HG03469 (cell line): Measurements from ENCODE around the gene CCDC12.

ENCODE experiments used
- ATAC-seq: cut with Tn5 transposase; IDR thresholded peaks from one replicate; pipeline ENCODE4 v1.9.1; 2021; ENCODE audit warnings: mild to moderate bottlenecking, moderate library complexity, moderate number of reproducible peaks; ENCODE audit not compliant: unreplicated experiment

Gene CCDC12

DNA sequence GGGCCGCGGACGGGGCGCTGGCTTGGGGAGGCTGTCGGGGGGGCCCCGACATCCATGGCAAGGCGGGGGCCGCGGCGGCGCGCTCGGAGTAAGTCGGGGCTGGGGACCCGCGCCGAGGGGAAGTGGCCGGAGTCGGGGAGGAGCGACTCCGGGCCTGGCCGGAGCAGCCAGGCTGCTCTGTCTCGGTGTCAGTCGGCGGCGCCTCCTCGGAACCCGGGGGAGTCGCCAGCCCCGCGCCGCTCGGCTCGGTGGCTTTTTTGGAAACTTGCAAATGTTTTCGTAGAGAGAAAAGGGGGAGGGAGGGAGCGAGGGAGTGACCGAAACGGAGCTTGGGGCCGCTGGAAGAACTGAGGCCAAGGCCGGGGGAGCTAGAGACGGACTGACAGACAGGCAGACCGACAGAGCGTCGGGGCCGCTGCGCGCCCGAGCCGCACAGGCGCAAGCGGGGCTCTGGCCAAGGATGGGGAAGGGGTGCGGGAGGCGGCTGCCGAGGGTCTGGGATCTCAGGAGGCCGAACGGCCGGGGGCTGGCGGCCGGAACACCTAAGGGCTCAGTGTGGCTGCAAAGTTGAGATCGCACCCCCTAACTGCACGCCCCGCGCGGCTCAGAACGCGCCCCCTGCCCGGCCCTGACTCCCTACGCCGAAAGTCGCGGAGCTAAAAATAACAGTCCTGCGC is 94.0 kb downstream of the CCDC12 start:
- no peak for ATAC-seq

DNA sequence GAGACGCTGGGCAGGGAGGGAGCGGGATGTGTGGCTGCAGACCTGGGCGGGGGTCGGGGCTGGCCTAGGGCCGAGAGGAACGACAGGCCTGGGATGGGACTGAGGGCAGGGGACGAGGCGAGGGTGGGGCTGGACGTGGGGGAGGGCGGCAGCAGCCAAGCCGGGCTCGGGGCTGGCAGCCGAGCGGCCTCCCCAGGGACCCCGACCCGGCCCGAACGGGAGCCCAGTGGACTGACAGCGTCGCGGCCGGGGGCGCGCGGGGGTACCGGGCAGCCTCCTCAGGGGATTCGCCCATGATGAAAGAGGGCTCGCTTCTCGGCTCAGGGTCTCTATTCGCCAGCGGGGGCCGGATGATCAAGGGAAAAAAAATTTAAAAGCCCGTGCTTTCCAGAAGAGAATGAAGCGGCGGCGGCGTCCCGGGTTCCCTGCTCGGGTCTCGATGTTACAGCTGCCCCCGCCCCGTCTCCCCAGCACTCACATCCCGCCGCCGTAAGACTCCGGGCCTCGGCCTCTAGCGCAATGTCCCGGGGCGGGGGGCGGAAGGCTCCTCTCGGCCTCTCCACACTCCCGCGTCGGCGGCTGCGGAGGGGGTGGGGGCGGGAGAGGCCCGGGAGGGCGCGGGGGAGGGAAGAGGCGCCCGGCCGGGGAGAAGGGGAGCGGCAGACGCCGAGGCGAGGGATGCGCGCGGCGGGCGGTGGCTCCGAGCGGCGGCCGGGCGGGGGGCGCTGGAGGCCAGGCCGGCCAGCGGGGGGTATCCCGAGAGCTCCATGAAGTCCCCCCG is 94.8 kb downstream of the CCDC12 start:
- ATAC-seq, result no peak

DNA sequence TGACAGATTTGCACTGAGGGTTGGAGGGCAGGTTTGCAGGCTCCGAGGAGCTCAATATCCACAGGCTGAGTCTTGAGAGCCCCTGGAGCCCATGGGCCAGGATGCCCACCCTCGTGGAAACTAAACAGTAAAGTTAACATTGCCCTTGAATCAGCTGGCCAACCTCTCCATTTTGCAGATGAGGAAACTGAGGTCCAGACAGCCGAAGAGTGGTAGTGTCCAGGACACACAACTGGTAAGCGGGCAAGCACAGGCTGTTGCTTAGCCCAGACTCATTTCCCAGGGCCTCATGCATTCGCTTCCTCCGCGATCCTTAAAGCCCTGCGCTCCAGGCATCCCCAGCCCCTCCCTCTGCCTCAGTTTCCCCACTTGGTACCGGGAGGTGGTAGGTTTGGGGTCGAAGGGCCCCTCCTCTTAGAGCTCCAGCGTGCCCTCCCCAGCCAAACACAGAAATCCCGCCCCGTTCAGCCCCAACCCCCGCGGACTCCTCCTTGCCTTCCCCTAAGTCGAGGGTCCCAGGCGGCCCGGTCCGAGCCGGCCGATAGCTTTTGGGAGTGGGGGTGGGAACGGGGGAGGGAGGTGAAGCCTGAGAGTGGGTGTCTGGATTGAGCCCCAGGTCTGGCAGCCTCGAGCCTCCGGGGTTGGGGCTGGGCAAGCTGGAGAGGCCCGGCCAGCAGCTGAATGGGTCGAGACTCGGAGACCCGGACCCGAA is 95.5 kb downstream of the CCDC12 start:
- ATAC-seq, result no peak

DNA sequence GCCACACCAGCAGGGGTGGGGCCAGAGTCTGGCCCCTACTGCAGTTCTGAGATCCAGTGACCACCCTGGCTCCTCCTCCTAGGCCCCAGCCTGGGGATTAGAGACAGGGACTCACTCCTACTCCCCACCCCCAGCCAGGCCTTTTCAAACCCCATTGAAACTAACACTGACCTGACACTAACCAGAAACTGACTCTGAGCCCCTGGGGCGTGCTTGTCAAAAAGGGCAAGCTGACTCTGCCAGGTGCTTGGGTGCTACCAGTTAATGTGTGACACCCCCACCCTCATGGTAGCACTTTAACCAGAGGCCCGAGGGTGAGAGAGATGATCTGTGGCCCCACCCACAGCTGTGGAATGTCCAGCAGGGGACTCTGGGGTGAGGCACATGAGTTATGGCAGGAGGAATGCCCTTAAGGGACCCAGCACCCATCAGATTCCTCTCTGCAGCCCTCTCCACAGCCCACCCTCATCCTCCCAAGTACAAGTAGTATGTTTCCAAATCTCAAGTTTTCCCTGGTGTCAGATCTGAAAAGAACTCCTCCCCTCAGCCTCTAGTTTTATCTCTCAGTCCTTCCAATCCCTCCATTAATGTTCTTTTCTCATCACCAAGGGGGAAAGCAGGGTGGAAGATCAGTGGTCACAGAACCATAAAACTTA is 97.6 kb downstream of the CCDC12 start:
- ATAC-seq, result no peak

DNA sequence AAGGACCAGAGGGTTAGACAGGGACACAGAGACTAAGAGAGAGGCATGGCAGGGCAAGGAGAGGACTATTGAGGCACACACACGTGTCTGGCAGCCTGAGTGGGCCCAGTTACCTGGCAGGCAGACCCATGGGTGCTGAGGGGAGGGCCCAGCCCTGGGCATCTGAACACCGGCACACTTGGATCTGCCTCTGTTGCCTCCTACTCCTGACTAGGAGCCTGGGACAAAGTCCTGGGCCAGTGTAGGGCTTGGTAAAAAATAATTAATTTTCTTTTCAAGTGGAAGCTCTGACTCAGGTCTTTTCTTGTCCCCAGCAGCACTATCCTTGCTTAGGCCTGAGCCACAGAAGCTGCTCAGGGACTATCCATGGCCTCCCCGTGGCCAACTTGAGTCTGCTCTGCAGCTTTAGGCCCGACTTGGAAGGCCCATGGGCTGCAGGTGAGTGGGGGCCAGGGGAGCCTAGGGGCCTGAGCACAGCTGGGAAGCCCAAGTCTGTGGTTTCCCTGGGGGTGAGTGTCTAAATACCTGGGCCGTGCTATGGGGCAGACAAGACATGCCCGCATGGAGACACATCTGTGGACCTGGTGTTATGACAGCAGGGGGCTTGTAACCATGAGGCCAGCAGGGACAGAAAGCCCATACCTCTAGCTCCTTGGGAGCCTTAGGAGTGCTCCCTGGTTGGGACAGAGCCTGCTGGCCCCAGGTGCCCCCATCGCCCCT is 99.0 kb downstream of the CCDC12 start, which contains the start of gene PTH1R:
TSS of gene PTH1R (plus strand) at position 316 of the 720 bp plus-strand sequence. CDS start 5,839 bp downstream, outside the sequence.
- no peak for ATAC-seq

DNA sequence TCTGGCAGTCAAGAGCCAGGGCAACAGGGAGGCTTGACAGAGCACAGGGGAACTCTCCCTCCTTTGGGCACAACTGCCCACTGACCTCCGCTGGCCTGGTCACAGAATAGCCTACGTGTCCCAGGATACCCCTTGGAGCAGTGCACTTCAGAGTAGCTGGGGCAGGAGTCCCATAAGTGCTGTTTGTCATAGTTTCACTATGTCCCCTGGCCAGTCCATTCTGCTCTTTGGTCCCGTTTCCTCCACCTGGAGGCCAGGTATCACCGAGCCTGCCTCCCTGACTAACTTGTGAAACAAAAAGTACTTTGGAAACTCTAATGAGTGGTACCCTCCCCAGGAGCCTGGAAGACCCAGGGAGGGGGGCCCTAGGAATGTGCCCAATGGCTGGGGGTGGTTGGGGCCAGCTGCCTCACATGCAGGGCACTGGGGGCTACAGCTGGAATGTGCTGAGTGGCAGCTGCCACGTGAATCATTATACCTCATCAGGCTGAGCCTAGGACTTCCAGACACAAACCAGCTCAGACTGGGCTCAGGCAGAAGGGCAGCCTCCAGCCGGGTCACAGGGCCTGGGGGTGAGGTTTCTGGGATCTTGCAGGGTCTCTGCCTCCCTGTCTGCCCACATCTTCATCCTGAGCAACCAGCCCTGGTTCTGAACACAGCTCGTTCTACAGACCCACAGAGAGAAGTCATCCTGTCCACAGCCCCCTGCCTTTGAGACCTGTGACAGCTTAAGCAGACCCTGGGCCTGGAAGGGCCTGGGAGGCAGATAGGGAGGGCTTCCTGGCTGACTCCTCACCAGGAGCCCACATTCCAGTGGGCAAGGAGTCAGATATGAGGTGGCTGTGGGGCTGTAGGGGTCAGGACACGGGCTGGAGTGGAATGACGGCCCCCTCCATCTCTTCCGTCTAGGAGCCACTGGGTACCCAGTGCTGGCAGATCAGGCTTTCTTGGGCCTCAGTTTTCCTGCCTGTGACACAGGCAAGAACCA is 99.9 kb downstream of the CCDC12 start:
- no peak for ATAC-seq

DNA sequence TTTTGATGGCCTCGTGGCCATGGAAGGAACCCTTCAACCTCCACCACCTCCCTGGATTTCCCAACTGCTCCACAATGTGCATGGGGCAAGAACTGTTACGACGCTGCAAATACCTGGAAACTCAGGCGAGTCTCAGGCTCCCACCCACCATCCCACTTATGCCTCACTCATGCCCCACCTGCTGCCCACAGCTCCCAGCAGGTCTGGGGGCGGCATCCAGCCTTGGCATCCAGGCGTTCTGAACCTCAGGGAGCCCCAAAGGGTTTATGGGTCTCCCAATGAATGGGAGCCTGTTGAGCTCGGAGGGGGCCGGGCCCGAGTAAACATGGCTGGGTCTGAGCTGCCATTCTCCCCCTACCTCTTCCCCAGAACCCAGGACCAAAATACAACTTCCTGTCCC is 101.0 kb downstream of the CCDC12 start:
- ATAC-seq, result no peak

DNA sequence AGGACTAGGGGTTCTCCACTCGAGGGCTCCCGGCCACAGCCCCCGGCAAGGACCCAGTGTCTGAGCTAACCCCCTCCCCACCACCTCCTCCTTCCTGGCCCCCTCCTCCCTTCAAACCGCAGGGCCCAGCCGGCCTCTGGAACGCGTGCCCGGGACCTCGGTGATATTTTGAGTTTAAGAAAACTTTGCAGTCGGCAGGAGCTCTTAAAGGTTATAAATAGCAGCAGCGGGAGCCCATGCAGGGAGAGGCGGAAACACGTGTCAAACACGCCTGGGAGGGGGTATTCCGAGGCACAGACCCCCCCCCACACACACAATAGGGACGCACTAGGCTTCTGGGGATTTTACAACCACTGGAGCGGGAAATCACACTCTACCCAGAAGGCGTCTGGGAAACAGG is 102.1 kb downstream of the CCDC12 start:
- ATAC-seq, result no peak

DNA sequence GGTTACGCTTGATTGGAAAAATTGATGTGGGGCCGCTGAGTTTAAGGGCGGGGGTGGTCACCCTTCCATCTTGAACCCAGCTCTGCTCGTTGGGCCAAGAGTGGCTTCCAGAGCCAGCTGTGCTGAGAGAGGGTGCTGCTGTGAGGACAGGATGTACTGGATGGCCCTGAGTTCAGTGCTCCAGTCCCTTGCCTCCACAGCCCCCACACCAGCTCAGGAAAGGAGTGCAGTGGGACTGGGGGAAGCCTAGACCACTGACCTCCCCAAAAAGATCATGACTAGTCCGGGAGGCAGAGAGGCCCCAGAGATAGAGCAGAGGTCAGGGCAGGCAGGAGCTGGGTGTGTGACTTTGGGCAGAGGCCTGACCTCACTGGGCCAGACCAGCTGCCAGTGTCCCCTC is 103.0 kb downstream of the CCDC12 start:
- no peak for ATAC-seq
